Spleen (tissue), 11 donors: ENCODE measurements around the gene SLC30A10. TPM values are rescaled to one million over a fixed set of nuclear protein-coding genes. Genes with fewer than 3 reads are reported as not detected.

Experiments used
- DNase-seq: peaks from one replicate; pipeline ENCODE4 v3.0.0-alpha.2; 2020
- H3K27ac ChIP-seq, 8 donors: fragments of 200-600 bp; sonication (generic) in 7 of 8; 1 replicate in 4 of 8; 2 replicates in 4 of 8; pipeline versions ENCODE4 v1.5.0 to v1.8.0; 2016 to 2021; ENCODE audit warnings: inconsistent platforms in 4 of 8, mild to moderate bottlenecking in 4 of 8, moderate library complexity in 1 of 8
- H3K27me3 ChIP-seq, 7 donors: fragments of 200-600 bp; sonication (generic) in 6 of 7; replicated peaks in 1 of 7; 1 replicate in 4 of 7; 2 replicates in 3 of 7; pipeline versions ENCODE4 v1.5.0 to v1.8.0; 2016 to 2021; ENCODE audit warnings: inconsistent platforms in 3 of 7, mild to moderate bottlenecking in 1 of 7
- H3K36me3 ChIP-seq, 6 donors: fragments of 200-600 bp; sonication (generic) in 5 of 6; 1 replicate in 4 of 6; 2 replicates in 2 of 6; pipeline versions ENCODE4 v1.5.0 to v1.8.0; 2016 to 2021; ENCODE audit warnings: inconsistent platforms in 2 of 6
- H3K4me1 ChIP-seq, 6 donors: fragments of 200-600 bp; sonication (generic) in 5 of 6; 1 replicate in 3 of 6; 2 replicates in 3 of 6; pipeline versions ENCODE4 v1.5.0 to v1.8.0; 2016 to 2021; ENCODE audit warnings: inconsistent platforms in 3 of 6
- H3K4me3 ChIP-seq, 8 donors: fragments of 200-600 bp; sonication (generic) in 7 of 8; 1 replicate in 4 of 8; 2 replicates in 4 of 8; pipeline versions ENCODE4 v1.5.0 to v1.8.0; 2016 to 2021; ENCODE audit warnings: inconsistent platforms in 4 of 8, mild to moderate bottlenecking in 4 of 8, moderate library complexity in 2 of 8
- H3K9me3 ChIP-seq, 8 donors: fragments of 200-600 bp; sonication (generic) in 7 of 8; 1 replicate in 4 of 8; 2 replicates in 4 of 8; pipeline versions ENCODE4 v1.5.0 to v1.8.0; 2016 to 2021; ENCODE audit warnings: inconsistent platforms in 4 of 8
- POLR2A ChIP-seq, 3 donors: fragments of 450-650 bp; IDR thresholded peaks; one replicate each; pipeline ENCODE4 v1.5.1; 2017; ENCODE audit warnings: antibody characterized with exemption in 3 of 3, mild to moderate bottlenecking in 1 of 3
- POLR2AphosphoS5 ChIP-seq, 3 donors: sonication (generic); formaldehyde crosslinking; IDR thresholded peaks; one replicate each; pipeline ENCODE4 v1.5.1; 2017; ENCODE audit warnings: antibody characterized with exemption in 3 of 3
- WGBS, 5 donors: extraction: QIAGEN DNeasy Blood & Tissue Kit in 3 of 5; methylation state at CpG; one replicate each; pipeline versions ENCODE4 v1.1.5 to v1.1.7; 2013 to 2018; 5-methylcytosine and 5-hydroxymethylcytosine counted together
- intact Hi-C: fragments of 100-400 bp; cut with DNase I; formaldehyde crosslinking; loops from one replicate; pipeline ENCODE4 v1.15.0; 2023; ENCODE audit warnings: low total_unique reads
- polyA plus RNA-seq, 3 donors: library from polyadenylated mRNA; stranded (reverse); fragments of 200-250 nt; gene quantifications; one replicate each; pipeline ENCODE4 v1.2.1, GENCODE V29; 2013
- total RNA-seq, 7 donors: library from RNA; depleted of rRNA in 3 of 7; stranded (reverse); fragments of >200 nt in 3 of 7; fragmentation: NEBNext Ultra II Directional in 4 of 7; extraction: Animal tissue kit (Norgen Biotek cat#: 25700) in 4 of 7; gene quantifications; one replicate each; pipeline versions ENCODE4 v1.1.0 to v1.2.1, GENCODE V29; 2016 to 2021
- TF ChIP-seq, protein P1 (sequence below), 11 experiments: fragments of 200-600 bp in 7 of 11; fragments of 450-650 bp in 4 of 11; sonication (generic) in 4 of 11; IDR thresholded peaks in 8 of 11; conservative IDR thresholded peaks in 3 of 11; 1 replicate in 7 of 11; 2 replicates in 4 of 11; pipeline versions ENCODE4 v1.4.0 to v1.8.0; 2016 to 2021; ENCODE audit warnings: antibody characterized with exemption in 11 of 11, inconsistent platforms in 4 of 11, mild to moderate bottlenecking in 1 of 11
- donor health status: healthy with polysubstance abuse.
- donor health status: DM: no; HTN: no; CAD: no; lungs with moderate emphysema.
- donor health status: DM: no; HTN: no; CAD: no.
- donor health status: Bipolar disorder and iron deficiency.
- donor health status: healthy.
- donor health status: DM: no; HTN: no; CAD: no.
- donor health status: DM: yes; HTN: yes; CAD: no.

Gene SLC30A10
- total and polyA plus RNA-seq, 10 donors = 0.03 TPM; not detected in 9

DNA sequence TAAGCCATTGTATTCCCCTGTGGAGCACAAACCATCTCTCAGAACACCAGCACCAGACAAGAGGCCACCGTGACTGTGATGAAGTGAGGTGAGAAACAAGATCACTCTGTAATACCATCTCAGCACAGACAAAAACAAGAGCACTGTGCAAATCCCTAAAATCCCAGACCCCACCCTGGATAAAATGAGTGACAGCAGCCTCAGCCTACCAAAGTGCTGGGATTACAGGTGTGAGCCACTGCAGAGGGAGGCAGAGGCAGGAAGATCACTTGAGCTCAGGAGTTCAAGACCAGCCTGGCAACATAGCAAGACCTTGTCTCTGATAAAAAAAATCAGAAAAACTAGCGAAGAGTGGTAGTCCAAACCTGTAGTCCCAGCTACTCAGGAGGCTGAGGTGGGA is 23.4 kb downstream of the SLC30A10 start:
- Histone ChIP-seq H3K4me3 (no peak overlapping the region), H3K27ac (no peak overlapping the region), H3K36me3 (no peaks in the 10 kb centered on the region), H3K27me3 (peaks cover 0 to 3% (median 0%) of the 10 kb centered on the region in 7 donors), H3K4me1 (no peaks in the 10 kb centered on the region), H3K9me3 (no peaks in the 10 kb centered on the region)
- WGBS, 5 donors = 59 to 90% (median 88%) methylated on average over 2 of the region's 2 CpGs
- no peak for DNase-seq
- intact Hi-C loops = no loop called here
- TF ChIP-seq POLR2A (IDR thresholded peaks at IDR 0.05) = no peak
- TF ChIP-seq, protein P1, sequence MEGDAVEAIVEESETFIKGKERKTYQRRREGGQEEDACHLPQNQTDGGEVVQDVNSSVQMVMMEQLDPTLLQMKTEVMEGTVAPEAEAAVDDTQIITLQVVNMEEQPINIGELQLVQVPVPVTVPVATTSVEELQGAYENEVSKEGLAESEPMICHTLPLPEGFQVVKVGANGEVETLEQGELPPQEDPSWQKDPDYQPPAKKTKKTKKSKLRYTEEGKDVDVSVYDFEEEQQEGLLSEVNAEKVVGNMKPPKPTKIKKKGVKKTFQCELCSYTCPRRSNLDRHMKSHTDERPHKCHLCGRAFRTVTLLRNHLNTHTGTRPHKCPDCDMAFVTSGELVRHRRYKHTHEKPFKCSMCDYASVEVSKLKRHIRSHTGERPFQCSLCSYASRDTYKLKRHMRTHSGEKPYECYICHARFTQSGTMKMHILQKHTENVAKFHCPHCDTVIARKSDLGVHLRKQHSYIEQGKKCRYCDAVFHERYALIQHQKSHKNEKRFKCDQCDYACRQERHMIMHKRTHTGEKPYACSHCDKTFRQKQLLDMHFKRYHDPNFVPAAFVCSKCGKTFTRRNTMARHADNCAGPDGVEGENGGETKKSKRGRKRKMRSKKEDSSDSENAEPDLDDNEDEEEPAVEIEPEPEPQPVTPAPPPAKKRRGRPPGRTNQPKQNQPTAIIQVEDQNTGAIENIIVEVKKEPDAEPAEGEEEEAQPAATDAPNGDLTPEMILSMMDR (IDR thresholded peaks at IDR 0.05 in 8 of 11, conservative IDR thresholded peaks at IDR 0.05 in 3 of 11) = no peak
- no peak for TF ChIP-seq POLR2AphosphoS5 (IDR thresholded peaks at IDR 0.05)

GRCh38 chr1:219903353-219903871 is 24.9 kb downstream of the SLC30A10 start:
- Histone ChIP-seq H3K9me3 (no peaks in the 10 kb centered on the region), H3K4me3 (no peak overlapping the region), H3K36me3 (no peaks in the 10 kb centered on the region), H3K27me3 (peaks cover 0 to 3% (median 0%) of the 10 kb centered on the region in 7 donors), H3K27ac (no peak overlapping the region), H3K4me1 (no peaks in the 10 kb centered on the region)
- 77 to 87% (median 80%) methylated on average over 5 of the region's 5 CpGs for WGBS, 5 donors
- TF ChIP-seq POLR2AphosphoS5 (IDR thresholded peaks at IDR 0.05) (no peak), POLR2A (IDR thresholded peaks at IDR 0.05) (no peak)
- TF ChIP-seq, protein P1 (IDR thresholded peaks at IDR 0.05 in 8 of 11, conservative IDR thresholded peaks at IDR 0.05 in 3 of 11) = no peak
- DNase-seq = no peak
- intact Hi-C loops = no loop called here

DNA sequence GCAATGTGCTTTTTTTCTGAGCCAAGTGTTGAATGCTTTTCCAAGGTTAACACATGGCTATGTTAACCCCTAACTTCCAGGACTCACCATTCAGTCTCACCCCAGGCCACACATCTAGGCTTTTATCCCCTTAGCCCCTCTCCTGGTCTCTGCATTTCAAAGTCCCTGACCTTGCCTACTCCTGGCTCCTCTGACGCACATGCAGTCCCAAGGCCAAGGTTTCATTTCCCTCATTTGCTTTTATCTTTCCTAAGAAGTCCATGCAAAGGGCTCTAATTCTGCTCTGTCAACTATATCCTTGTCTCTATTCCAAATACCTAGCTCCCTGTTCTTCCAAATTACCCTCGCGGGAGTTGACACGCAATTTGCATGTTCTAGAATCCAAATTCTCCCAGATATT is 25.4 kb downstream of the SLC30A10 start:
- H3K27me3 ChIP-seq = peaks cover 0 to 3% (median 0%) of the 10 kb centered on the region in 7 donors
- H3K4me3 ChIP-seq = no peak overlapping the region
- 76 to 90% (median 84%) methylated on average over 4 of the region's 4 CpGs for WGBS, 5 donors
- no peak for TF ChIP-seq POLR2AphosphoS5 (IDR thresholded peaks at IDR 0.05)
- TF ChIP-seq, protein P1 (IDR thresholded peaks at IDR 0.05 in 8 of 11, conservative IDR thresholded peaks at IDR 0.05 in 3 of 11) = no peak
- TF ChIP-seq POLR2A (IDR thresholded peaks at IDR 0.05) = no peak
- H3K9me3 ChIP-seq = no peaks in the 10 kb centered on the region
- no peak for DNase-seq
- intact Hi-C loops = no loop called here
- no peaks in the 10 kb centered on the region for H3K4me1 ChIP-seq
- no peaks in the 10 kb centered on the region for H3K36me3 ChIP-seq
- H3K27ac ChIP-seq = no peak overlapping the region

GRCh38 chr1:219900882-219901281 is 27.5 kb downstream of the SLC30A10 start:
- H3K27me3 ChIP-seq = no peaks in the 10 kb centered on the region
- no peak overlapping the region for H3K4me3 ChIP-seq
- H3K4me1 ChIP-seq = no peaks in the 10 kb centered on the region
- intact Hi-C loops = no loop called here
- TF ChIP-seq POLR2A (IDR thresholded peaks at IDR 0.05) = no peak
- TF ChIP-seq, protein P1 (IDR thresholded peaks at IDR 0.05 in 8 of 11, conservative IDR thresholded peaks at IDR 0.05 in 3 of 11) = no peak
- TF ChIP-seq POLR2AphosphoS5 (IDR thresholded peaks at IDR 0.05) = no peak
- H3K27ac ChIP-seq = no peak overlapping the region
- no peaks in the 10 kb centered on the region for H3K36me3 ChIP-seq
- WGBS, 5 donors = 38 to 67% (median 60%) methylated on average over 1 of the region's 1 CpG
- no peak for DNase-seq
- H3K9me3 ChIP-seq = no peaks in the 10 kb centered on the region
